ENCODE measurements around the gene YTHDC1.

YTHDC1 gene

DNA sequence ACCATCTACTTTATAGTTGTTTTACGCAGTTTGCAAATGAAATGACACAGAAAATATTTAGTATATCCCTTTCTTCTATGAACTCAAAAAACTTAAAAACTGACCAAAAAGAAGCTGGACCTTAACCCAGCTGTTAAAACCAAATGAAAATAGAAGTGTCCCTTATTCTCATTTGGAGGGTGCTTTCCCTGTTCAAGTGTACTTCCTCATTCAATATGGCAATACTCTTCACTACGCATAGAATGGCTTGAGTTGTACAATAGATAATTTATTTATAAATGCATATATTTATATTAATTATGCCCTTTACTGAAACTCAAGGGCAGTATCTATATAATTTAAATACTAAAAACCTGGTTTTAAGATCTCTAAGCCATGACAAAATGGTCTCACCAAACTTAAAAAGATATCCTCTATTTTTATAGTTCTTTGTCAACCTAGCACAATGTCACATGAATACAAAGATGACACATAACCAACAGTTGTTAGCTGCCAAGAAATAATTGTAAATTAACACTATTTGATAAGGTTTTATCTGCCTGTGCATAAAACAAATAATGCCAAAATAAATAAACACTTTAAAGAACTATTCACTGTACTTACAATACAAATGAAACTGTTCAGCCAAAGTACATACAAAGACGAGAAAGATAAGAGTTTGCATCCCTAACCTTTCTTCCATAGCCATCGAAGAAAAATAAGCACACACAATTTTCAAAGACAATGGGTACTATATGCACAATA lies 25.2 kb downstream of the YTHDC1 start:
- no peak for TF ChIP-seq ZFX (IDR thresholded peaks at IDR 0.05)
- TF ChIP-seq, protein P1, sequence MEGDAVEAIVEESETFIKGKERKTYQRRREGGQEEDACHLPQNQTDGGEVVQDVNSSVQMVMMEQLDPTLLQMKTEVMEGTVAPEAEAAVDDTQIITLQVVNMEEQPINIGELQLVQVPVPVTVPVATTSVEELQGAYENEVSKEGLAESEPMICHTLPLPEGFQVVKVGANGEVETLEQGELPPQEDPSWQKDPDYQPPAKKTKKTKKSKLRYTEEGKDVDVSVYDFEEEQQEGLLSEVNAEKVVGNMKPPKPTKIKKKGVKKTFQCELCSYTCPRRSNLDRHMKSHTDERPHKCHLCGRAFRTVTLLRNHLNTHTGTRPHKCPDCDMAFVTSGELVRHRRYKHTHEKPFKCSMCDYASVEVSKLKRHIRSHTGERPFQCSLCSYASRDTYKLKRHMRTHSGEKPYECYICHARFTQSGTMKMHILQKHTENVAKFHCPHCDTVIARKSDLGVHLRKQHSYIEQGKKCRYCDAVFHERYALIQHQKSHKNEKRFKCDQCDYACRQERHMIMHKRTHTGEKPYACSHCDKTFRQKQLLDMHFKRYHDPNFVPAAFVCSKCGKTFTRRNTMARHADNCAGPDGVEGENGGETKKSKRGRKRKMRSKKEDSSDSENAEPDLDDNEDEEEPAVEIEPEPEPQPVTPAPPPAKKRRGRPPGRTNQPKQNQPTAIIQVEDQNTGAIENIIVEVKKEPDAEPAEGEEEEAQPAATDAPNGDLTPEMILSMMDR (conservative IDR thresholded peaks at IDR 0.05): no peak
- no peak overlapping the region for H3K27ac ChIP-seq

DNA sequence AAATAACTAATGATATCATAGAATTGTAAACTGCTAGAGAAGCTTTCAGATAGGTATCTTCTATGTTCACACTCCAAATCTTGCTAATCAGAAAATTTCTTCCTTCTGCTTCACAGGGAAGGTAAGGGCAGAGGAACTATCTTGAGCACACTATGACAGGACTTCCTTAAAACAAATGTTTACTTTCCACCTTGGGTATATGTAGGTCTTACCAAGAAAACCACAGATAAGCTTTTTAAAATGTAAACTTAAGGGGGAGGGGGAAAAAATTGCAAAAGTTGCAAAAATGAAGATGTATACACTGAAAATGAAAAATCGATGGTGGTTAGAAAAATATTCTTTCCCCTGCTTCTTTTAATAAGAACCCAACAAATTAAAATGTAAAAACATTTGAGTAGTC lies 30.9 kb downstream of the YTHDC1 start:
- TF ChIP-seq ZFX (IDR thresholded peaks at IDR 0.05): no peak
- TF ChIP-seq, protein P1 (conservative IDR thresholded peaks at IDR 0.05): no peak
- no peak overlapping the region for H3K27ac ChIP-seq

DNA sequence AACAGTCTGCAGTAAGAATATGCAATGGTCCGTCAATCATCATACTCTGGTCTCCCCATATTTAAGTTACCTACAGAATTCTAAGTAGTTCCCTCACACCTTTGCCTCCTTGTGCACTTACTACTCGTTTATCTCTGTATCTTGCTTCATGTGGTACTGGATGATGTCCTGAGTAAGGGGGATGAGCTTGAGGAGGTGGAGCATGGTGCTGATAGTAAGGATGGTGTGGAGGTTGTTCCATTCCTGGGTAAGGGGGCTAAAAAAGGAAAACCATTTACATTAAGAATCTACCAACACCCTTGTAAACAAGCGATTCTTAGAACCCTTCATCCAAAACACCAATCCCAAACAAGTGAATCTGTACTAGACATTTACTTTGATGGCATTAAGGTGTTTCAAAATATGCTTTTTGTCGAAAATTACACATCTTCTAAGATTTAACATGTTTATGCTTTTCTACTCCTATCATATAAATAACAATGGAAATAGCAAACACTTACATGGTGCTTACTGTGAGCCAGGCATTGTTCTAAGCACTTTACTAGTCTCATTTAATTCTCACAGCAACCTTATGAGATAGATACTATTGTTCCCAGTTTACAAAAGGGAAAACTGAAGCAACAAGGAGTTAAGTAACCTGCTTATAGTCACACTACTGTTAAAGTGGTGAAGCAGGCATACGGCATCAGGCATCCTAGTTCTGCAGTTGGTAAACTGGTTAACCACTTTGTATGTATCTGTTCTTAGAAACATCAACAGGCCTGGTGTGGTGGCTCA lies 33.5 kb downstream of the YTHDC1 start:
- H3K27ac ChIP-seq: no peak overlapping the region
- TF ChIP-seq ZFX (IDR thresholded peaks at IDR 0.05): no peak
- TF ChIP-seq, protein P1 (conservative IDR thresholded peaks at IDR 0.05): no peak

DNA sequence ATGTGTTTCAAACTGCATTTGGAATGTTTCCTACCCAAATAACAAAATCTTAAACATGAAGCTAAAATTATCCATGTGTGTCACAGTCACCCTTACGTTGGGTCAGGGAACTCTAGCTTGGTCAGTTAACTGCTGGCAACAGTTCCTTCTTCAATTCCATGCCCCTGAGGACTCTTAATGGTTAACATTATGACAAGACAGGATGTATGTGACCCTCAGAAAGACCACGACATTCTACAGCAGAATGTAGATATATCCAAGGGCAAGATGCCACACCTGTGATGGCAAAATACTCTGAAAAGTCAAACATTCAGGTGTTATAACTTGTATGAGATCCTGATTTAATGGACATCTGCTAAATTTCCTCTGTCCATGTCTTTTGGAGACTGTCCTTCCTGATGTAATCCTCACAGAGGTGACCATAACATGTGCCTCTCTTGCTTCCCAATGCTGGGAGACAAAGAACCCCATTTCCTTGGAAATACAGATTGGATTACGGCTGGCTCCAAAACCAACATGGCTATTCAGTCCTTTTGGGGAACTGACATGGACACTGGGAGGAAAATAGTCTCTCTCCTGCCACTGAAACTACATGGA lies 39.1 kb downstream of the YTHDC1 start:
- no peak overlapping the region for H3K27ac ChIP-seq
- TF ChIP-seq ZFX (IDR thresholded peaks at IDR 0.05): no peak
- TF ChIP-seq, protein P1 (conservative IDR thresholded peaks at IDR 0.05): no peak

DNA sequence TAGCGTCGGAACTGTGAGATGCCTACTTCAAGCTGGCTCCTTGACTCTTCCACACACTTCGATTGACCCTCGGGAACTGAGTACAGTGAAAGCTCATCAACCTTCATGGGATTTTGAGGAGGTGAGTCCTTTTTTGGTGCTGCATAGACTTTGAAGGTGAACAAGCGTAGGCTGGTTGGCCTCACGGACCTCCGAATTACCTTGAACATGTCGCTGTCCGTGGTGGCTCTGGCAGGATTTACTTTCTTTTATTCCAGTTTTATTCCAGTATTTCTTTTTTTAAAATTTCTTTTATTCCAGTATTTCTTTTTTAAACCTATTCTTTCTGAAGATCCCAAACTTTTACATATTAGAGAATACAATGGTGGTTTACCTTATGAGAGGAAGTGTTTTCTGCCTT lies 45.2 kb downstream of the YTHDC1 start:
- no peak overlapping the region for H3K27ac ChIP-seq
- no peak for TF ChIP-seq ZFX (IDR thresholded peaks at IDR 0.05)
- TF ChIP-seq, protein P1 (conservative IDR thresholded peaks at IDR 0.05): no peak

DNA sequence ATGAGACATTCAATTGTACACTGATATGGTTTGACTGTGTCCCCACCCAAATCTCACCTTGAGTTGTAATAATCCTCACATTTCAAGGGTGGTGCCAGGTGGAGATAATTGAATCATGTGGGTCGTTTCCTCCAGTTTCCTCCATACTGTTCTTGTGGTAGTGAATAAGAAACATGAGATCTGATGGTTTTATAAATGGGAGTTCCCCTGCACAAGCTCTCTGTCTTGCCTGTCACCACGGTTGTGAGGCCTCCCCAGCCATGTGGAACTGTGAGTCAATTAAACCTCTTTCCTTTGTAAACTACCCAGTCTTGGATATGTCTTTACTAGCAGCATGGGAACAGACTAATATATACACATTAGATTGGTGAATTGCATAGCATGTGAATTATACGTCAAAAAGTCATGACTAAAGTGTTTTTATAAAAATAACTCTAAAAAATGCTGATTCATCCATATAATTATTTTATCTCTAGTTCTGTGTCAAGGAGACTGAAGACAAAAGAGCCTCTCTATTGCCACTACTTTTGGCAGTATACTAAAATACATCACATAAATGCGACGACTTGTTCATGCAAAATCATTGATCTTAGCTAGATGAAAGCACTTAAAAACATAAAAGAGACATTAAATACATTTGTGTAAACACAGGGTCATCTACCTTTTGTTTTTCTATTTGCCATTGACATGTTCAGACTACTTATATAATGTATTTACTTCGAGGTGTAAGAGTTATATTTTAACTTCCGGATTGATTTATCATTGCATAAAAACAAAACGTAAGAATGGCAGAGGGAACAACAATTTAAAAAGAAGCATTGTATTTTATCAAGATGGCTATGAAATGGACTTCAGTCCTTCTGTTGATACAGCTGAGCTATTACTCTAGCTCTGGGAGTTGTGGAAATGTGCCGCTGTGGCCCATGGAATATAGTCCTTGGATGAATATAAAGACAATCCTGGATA lies 50.1 kb downstream of the YTHDC1 start:
- no peak overlapping the region for H3K27ac ChIP-seq
- no peak for TF ChIP-seq ZFX (IDR thresholded peaks at IDR 0.05)
- TF ChIP-seq, protein P1 (conservative IDR thresholded peaks at IDR 0.05): no peak
